HG02884 (cell line): ENCODE data around the gene PGLYRP4.
"Not testable (repeated sequence)": the region's sequence is repeated elsewhere in the genome, so short reads cannot be mapped to it uniquely, and the experiment has no call there.

Experiments used
- ATAC-seq: cut with Tn5 transposase; IDR thresholded peaks from one replicate; pipeline ENCODE4 v1.9.1; 2021; ENCODE audit warnings: mild to moderate bottlenecking, moderate library complexity; ENCODE audit not compliant: unreplicated experiment

The PGLYRP4 gene

DNA sequence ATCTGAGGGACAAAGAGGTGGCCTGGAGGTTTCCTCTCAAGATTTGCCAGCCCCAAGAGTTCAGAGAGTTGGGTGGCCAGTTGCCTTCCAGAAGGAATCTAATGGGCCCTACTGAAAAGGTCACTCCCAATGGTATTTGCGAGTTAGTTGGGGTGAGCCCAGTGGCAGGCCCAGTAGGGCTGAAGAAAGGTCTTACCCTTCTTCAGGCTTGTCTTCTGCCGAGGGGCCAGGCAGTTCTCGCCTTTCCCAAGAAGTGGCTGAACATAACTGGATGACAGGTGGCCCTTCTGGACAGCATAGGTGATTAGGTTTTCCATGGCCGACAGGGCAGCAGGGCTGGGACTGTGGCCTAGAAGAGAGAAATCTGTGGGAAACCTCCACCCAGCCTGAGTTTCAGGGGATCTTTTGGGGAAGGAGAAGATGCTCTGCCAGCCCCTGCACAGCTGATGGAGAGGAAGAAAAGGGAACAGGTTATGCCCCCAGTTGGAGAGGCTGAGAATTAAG, 7.2 kb downstream of the PGLYRP4 start:
- ATAC-seq = no peak

DNA sequence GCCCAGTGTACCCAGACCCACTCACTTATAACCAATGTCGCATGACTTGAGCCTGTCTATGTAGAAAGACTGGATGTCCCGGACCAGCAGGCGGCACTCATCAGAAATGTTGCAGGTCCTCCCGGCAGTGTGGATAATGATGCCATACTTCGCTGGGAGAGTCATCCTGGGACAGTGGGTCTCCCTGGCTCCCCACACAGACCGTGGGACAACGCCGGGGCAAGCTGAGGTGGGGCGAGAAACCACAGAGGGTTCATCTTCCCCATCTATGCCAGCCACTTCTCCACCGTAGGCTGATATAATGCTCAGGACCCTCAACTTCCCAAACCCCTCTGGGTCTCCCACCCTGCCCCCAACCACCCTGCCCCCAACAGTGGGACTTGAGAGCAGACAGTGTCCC, 8.3 kb downstream of the PGLYRP4 start:
- ATAC-seq = no peak

DNA sequence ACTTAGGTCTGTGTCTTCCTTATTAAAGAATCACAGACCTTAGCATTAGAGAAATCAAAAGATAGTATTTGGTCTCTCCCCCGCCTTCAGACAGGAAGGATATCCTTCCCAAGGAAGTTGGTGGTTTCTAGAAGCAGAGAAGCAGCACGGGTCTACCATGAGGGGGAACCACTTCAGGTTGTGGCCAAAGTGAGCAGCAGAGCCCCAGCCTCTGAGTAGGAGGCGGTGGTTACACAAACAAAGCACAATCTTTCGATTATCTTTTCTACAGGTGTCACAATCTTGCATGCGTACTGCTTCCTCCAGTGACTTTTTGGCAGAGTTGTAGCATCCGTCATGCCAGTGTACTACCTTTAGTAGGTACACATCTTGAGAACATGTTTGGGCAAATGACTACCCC, 8.8 kb downstream of the PGLYRP4 start:
- ATAC-seq = no peak

DNA sequence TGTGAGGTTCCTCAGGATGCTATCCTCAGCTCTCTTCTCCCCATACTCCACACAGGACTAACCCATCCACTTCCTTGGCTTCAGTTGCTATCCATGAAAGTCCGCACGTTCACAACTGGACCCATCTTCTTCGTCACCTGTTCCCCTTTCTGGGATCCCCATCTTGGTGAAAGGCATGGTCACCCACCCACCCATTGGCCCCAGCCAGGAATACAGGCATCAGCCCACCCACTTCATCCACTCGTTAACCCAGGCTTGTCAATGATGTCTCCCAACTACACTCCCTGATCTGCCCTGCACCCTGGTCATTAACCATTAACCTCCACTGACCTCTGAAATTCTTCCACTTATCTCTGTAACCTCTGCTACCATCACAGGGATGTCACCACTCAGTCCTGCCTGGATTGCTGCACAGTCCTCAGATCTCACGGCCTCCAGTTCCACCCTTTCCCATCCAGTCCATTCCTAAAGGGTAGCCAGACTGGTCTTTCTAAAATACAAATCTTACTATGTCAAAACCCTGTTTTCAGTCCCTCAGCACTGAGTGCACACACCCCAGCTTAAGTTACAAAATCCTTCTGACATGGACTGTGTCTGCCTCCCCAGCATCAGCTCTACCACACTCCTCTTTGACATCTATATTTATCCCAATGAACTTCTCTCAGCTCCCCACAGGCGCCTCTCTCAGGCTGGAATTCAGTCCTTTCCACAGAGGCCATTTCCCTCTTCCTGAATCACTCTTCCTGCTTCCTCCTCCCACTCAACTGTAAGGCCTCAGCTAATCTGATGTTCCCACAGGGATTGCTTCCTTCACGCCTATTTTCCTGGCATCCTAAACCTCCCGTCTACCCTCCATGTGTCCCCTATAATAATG, 10.4 kb downstream of the PGLYRP4 start:
- no peak for ATAC-seq

DNA sequence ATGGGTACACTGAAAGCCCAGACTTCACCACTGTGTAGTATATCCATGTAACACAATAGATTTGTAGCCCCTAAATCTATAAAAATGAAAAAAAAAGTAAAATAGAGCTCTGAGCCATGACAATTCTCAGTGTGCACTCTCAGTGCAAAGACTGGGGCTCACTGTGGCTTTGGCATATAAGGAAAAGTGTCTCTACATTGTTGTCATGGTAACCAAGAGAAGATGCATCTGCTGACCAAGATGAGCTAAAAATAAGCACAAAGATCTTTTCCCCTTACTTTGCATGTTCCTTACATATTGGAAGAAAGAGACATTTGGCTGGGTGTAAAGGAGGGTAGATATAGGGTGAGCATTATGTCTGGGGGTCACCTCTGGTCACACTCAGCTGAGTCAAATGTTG, 12.0 kb downstream of the PGLYRP4 start:
- no peak for ATAC-seq

DNA sequence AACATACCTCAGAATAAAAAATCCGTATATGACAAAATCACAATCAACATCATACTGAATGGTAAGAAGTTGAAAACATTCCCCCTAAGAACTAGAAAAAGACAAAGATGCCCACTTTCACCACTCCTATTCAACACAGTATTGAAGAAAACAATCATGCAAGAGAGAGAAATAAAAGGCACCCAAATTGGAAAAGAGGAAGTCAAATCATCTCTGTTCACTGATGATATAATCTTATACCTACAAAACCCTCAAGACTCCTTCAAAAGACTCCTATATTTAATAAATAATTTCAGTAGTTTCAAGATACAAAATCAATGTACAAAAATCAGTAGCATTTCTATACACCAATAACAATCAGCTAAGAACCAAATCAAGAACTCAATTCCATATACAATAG, 14.7 kb downstream of the PGLYRP4 start:
- no peak for ATAC-seq

DNA sequence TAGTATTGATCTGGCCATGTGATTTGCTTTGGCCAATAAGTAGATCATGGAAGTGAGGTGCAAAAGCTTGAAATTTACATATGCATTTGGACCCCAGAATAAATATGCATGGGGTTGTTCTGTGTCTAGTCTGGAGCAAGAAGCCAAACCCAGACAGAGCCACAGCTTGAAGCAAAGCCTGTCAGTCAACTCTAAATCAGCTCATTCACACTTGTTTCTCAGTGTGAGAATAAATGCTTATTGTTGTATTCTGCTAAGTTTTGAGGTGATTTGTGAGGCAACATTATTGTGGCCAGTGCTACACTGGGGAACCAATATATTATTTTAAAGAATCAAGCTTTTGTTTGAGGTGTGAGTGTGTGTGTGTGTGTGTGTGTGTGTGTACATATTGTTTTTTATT, 23.7 kb downstream of the PGLYRP4 start:
- ATAC-seq = no peak

DNA sequence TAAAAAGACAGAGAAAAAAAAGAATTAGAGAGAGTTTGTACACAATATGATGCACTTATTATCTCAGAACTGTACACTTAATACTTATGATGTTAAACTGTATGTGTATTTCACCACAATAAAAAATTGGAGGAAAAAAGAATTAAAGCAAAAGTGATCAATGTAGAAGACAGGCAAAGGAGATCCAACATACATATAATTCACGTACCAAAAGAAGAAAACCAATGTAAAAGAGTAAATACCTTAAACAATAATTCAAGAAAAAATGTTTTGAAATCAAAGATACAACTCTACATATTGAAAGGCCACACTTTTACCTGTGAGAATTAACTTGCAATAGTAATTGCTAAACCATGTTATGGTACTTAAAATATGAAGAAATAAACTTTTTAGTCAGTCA, 26.1 kb downstream of the PGLYRP4 start:
- no peak for ATAC-seq

DNA sequence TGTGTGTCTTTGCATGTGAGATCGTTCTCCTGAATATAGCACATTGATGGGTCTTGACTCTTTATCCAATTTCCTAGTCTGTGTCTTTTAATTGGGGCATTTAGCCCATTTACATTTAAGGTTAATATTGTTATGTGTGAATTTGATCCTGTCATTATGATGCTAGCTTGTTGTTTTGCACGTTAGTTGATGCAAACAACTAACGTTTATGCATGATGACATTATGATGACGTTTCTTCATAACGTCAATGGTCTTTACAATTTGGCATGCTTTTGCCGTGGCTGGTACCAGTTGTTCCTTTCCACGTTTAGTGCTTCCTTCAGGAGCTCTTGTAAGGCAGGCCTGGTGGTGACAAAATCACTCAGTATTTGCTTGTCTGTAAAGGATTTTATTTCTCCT, 30.5 kb downstream of the PGLYRP4 start:
- not testable (repeated sequence) for ATAC-seq

DNA sequence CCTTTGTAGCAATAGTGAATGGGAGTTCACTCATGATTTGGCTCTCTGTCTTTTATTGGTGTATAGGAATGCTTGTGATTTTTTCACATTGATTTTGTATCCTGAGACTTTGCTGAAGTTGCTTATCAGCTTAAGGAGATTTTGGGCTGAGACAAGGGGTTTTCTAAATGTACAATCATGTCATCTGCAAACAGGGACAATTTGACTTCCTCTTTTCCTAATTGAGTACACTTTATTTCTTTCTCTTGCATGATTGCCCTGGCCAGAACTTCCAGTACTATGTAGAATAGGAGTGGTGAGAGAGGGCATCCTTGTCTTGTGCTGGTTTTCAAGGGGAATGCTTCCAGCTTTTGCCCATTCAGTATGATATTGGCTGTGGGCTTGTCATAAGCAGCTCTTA, 32.6 kb downstream of the PGLYRP4 start:
- ATAC-seq = not testable (repeated sequence)

DNA sequence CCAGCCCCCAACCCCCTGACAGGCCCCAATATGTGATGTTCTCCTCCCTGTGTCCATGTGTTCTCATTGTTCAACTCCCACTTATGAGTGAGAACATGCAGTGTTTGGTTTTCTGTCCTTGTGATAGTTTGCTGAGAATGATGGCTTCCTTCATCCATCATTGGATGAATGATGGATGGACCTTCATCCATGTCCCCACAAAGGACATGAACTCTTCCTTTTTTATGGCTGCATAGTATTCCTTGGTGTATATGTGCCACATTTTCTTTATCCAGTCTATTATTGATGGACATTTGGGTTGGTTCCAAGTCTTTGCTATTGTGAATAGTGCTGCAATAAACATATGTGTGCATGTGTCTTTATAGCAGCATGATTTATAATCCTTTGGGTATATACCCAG, 34.3 kb downstream of the PGLYRP4 start:
- ATAC-seq = not testable (repeated sequence)

DNA sequence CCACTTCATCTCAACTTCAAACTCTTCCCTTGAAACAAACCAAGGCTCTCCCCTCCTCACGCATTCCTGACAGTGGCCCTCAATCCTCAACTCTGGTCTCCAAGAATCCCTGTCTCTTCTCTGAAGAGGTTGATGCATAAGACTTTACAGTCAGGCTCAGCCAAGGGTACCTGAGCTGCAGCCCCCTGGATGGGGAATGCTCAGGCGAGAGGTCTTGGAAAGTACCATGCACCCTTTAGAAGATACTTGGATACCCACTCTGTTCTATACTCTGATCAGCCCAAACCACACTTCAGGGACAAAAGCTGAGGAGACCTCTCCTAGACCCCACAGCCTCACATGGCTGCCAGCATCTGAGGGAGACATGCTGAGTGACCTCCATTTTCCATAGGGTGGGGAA, 35.4 kb downstream of the PGLYRP4 start:
- no peak for ATAC-seq

DNA sequence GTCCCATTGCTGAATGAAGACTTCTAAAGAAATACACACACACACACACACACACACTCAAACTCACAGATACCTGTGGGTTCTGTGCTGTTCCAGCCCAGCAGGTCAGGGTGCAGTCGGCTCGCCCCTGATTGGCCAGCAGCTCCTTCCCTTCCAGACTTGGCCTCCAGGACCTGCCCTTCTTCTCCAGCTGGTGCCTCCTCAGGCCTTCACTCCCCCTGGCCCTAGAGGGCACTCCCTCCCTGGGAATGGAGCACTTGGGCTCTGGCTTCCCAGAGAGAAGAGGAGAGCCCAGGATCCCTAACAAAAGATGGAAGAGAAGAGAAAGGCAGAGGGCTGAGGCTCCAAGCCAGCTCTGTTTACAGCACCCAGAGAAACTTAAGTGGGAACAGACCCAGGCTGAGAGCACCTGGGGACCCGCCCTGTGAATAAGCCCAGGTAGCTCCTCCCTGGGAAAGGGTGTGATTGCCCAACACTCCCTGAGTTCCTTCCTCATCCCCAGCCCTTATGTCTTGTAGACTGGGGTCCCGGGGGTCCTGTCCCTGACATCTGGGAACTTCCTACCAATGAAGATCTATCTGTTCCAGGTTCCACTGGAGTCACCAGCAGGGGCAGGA, 36.0 kb downstream of the PGLYRP4 start, which contains the start of gene PGLYRP3:
TSS of gene PGLYRP3 (minus strand) at position 383 of the 617 bp plus-strand sequence. CDS start 2,287 bp downstream, outside the sequence.
- ATAC-seq = no peak

DNA sequence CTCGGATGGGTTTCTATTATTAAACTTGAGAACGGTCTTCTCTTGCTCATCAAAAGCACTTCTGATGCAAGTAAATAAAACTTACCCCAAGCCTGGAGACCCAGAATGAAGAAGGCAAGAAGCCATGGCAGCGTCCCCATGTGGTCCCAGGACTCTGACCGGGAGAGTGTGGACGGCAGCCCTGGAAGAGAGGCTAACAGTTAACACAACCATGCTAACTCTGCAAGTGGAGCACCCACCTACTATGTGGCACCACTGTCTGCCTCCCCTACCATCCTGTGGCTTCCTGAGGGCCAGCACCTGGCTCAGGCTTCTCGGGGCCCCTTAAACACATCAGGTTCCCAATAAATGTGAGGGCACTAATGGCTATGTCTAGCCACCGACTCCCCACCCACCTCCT, 38.1 kb downstream of the PGLYRP4 start:
- no peak for ATAC-seq

DNA sequence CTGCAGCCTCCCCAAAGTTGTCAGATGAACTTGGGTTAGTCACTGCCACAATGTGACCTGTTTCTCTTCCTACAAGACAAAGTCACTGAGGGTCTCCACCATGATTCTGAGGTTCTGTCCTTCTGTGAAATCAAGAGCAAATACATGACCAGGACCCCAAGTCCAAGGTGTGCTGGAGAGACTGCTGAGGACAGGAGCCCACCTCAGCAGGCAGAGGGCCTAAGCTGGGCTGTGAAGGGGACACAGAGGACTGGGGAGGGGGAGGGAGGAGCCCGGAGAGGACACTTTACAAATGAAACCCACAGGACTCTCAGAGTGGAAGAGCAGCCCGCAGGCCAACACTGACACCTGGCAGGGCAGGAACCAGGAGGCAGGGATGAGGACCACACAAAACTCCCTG, 39.2 kb downstream of the PGLYRP4 start:
- ATAC-seq = no peak

DNA sequence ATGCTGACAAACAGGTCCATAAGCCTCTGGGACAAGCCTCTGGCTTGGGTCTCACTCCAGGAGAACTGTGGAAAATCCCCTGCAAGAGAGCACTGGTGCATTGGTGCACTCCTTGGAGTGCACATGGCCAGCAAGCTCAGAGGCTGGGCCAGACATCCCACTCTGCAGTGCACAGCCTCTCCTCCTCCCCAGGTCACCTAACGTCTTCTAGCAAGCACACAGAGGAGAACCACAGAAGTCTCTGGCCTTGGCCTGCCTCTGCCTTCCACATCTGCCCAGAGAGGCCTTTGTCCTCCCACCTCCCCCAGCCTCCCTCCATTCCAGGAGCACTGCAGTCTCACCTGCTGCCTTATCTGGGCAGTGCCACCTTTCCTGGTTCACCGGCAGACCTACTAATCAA, 40.1 kb downstream of the PGLYRP4 start:
- no peak for ATAC-seq

DNA sequence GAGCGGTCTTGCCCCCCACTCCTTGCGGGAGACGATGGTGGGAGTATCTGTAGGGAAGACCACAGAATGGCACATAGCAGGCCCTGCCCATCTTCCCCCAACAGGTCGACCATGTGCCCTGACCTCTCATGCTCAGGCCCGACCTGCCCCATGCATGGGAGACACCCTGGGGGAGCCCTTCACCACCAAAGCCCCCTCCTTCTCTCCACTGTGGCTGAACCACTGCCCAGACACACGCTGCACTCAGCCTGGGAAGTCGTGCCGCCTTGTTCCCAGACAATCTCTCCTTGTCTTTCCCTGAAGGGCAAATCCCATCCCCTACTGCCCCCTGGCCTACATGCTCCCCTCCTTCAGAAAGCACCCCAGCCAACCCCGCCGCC, 41.4 kb downstream of the PGLYRP4 start:
- ATAC-seq = no peak

DNA sequence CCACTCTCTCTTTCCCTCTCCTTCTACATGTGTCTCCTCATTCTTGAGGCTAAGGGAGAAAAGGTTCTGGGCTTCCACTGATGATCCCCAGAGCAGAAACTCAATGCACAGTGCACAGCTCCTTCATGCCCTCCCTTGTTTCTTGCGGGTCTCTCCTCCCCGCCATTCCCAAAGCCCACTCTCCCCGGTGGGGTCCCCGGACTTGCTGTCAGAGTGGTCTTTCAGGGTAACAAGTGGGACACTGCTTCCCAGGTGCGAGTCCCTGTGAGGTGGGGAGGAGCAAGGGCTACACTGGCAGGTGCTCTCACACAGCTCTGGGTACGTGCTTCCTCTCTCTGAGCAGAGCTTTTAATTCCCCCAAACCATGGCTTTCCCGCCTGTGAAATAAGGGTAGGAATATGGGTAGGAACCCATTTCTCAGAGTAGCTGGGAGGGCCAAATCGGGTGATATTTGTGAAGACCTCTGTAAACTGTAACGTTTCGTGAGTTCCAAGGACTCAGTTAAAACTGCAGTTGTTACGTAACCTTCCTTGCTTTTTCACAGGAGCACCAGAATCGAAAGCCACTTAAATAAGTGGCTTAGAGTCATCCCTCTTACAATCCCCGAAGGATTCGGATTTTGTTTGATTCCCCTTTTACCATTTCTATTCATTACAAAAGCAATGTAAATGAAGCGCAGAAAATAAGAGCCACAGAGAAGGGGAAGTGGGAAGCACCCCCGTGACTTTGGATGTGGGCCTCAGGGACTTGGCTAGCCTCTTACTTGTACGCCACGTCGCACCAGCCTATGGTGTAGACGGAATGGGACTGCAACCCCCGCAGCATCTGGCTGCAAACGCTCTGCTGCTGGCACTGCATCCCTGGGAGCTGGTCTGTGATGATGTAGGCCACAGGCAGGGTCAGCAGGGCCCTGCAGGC, 42.1 kb downstream of the PGLYRP4 start:
- ATAC-seq = no peak

DNA sequence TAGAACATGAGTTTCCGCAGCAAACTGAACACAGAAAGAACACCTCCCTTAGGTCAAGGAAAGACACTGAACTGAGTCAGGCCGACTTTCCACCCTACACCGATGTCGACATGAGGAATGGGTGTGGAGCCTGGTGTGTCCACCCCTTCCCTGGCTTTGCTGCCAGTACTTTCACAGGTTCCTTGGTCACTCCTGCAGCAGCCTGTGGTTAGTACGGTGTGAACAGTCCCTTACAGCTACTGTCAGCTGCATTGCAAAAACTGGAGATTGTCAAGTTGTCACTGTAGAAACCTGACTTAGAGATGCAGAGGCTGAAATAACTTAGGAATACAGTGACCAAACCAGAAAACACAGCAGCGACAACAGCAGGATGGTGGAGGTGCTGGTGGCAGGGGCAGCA, 43.0 kb downstream of the PGLYRP4 start:
- no peak for ATAC-seq

DNA sequence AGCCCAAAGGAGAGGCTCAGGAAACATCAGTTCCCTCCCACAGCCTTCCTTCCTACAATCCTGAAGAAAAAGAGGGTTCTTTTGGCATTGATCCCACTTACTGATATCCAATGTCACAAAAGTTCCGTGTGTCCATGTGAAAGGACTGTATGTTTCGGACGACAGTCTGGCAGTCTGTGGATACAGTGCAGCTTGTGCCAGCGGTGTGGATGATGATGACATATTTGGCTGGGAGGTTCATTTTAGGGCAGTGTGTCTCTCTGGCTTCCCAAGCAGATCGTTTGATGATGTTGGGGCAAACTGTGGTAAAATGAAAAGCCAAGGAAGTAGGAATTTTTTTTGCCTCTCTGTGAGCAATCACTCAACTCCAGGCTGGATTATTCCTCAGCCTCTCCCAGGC, 46.3 kb downstream of the PGLYRP4 start:
- ATAC-seq = no peak

DNA sequence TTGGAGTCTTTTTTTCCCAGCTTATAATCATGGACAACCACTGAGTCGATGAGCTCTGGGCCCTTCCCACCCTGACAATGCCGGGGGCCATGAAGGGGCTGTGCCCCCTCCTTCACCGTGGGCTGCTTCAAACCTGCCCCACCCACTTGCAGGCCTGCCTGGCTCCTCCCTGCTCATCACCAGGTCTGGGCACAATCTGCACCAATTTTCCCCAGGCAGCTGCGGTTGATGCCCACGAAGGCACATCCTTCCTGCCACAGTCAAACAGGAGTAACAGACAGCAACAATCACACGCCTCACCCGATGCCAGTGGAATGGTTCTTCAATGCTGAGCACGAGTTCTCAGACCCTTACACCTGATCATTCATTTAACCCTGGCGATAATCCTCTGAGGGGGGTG, 54.8 kb downstream of the PGLYRP4 start:
- ATAC-seq = no peak
